Activated CD8-positive, alpha-beta memory T cell treated with anti-CD3 and anti-CD28 coated beads for 48 hours (primary cell): ENCODE results near the gene RSAD2.
"Not testable (repeated sequence)": the region's sequence is repeated elsewhere in the genome, so short reads cannot be mapped to it uniquely, and the experiment has no call there.

Experiments
- DNase-seq, 3 experiments: peaks; one replicate each; pipeline ENCODE4 v3.0.0-alpha.2; 2020; ENCODE audit warnings: low read depth in 2 of 3, low spot score in 2 of 3

RSAD2 gene

DNA sequence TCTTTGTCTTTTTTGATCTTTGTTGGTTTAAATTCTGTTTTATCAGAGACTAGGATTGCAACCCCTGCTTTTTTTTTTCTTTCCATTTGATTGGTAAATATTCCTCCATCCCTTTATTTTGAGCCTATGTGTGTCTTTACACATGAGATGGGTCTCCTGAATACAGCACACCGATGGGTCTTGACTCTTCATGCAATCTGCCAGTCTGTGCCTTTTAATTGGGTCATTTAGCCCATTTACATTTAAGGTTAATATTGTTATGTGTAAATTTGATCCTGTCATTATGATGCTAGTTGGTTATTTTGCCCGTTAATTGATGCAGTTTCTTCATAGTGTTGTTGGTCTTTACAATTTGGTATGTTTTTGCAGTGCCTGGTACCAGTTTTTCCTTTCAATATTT, 25.0 kb downstream of the RSAD2 start:
- not testable (repeated sequence) for DNase-seq

DNA sequence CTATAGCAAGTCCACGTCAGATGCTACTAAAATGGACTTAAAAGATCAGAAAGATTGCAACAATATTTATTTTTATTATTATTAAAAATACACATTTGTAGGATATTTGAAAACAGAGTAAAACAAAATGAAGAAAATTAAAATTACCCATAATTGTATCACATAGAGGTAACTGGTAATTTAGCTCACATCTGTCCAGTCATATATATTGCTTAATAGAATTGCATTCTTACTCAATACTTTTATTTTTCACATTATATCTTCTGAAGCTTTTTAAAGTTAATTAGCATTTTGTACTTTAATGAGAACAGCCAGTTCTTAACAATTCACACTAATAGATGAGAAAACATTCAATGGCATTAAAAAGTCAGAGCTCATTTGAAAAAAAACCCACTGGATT, 28.1 kb downstream of the RSAD2 start:
- no peak for DNase-seq

DNA sequence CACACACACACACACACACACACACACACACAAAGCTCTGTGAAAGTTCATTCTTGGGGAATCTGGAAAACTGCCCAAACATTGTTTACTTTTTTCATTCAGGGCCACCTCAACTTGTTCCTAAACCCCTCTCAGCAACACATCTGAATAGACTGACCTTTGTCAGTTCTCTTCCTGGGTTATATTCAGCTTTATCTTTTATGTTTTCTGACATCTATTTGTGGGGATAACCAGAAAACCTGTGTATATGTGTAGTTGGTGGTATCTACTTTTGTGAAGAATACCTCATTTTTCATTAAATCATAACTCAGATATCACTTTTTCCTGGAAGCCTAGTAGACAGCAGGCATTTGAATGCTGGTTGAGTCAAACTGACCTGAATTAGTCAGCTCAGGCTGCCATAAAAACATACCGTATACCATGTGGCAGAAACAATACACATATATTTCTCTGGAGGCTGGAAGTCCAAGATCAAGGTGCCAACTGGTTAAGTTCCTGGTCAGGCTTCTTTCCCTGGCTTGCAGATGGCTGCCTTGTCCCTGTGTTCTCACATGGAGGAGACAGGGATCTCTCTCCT, 28.7 kb downstream of the RSAD2 start:
- no peak for DNase-seq

DNA sequence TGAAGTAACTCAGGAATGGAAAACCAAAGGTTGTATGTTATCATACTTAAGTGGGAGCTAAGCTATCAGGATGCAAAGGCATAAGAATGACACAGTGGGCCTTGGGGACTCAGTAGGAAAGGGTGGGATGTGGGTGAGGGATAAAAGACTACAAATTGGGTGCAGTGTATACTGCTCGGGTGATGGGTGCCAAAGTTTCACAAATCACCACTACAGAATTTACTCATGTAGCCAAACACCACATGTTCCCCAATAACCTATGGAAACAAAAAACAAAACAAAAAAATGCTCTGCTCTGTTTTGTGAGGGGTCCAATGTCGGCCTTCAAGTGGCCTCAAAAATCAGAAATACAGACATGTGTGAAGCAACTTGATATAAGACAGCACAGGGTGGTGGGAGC, 30.7 kb downstream of the RSAD2 start:
- no peak for DNase-seq

DNA sequence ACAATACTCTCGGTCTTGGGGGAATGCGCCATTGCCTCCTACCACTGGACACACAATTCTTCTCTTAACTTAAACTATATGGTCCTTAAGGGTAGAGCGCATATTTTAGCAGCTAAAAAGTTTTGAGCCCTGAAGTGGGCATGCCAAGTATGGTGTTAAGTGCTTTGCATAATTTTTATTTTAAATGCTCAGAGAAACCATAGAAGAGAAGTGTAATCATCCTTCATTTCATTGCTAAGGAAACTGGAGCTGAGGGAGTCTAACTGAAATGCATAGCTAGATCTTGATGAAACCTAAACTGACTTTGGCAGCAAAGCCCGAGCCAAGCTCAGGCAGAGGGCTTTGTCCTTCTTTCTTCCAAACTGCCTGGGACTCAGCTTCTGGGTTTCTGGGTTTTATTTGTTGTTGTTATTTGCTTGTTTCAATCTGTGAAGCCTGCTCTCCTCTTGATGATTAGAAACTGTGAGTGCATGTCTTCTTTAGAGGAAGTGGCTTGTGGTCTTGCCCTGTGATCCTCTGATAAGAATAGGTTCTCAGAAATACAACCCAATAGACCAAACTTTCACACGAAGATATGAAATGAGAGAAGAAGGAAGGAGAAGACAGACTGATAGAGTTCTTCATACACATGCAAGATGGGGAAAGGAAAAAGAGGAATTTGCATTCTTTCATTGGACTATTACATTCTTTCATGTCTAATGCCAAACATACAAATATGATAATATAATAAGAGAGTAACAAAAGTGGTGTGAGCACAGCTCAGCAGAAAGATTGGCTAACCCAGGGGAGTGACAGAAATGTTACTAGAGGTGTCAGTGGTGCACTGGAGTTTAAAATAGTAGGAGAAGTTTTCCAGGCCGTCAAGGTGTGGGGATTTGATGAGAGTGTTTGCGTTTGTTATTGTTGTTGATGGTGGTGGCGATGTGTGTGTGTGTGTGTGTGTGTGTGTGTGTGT, 32.1 kb downstream of the RSAD2 start:
- no peak for DNase-seq

DNA sequence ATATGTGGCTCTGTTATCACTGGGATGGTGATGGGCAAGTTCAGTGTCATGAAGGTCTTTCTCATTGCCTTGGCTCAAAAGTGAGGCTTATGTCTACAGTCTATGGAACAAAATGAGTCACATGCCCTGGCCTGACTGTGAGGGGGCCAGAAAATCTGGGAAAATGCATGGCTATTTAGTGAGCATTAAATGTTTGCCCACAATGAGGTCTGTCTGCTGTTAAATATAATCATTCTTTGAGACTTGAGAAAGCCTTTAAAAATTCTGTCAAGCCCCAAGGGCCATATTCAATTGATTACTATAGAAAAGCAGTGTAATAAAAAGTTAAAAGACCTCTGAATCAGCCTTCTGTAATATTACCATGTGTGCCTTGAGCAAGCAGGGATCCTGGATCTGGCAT, 34.1 kb downstream of the RSAD2 start:
- no peak for DNase-seq

DNA sequence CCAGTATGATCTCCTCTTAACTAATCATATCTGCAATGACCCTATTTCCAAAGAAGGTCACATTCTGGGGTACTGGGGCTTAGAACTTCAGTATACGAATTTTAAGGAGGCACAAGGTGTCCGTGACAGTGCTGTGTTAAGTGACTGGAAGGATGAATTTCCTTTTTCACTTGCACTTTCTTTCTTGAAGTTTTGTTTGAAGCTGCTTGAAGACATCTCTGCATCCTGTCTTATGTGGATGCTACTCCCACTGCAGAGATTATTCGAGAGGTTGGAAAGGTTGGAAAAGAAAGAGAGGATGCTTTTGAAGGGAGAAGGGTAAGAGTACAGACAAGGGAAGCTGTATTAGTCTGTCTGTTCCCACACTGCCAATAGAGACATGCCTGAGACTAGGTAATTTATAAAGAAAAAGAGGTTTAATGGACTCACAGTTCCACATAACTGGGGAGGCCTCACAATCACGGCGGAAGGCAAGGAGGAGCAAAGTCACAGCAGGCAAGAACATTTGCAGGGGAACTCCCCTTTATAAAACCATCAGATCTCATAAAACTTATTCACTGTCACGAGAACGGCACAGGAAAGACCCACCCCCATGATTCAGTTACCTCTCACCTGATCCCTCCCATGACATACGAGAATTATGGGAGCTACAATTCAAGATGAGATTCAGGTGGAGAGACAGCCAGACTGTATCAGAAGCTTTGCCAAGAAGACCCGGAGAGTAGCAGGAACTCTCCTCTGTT, 36.0 kb downstream of the RSAD2 start:
- no peak for DNase-seq

DNA sequence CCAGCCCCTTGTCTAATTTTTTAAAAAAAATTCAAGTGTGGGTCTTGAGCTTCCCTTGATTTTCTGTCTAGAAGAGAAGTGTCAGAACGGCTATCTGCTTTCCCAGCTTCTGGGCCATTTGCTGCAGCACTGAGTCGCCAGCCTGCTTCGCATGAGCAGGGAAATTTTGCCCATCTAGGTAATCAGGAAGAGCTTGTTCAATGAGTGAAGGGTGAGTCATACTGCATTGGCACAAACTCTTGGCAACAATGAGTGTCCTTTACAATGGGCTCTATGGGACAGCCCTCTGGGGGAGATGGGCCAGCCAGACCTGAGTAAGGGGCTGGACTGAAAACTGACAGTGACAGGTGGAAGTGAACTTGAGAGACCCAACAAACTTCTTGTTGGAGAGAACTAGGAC, 37.3 kb downstream of the RSAD2 start:
- DNase-seq: no peak

DNA sequence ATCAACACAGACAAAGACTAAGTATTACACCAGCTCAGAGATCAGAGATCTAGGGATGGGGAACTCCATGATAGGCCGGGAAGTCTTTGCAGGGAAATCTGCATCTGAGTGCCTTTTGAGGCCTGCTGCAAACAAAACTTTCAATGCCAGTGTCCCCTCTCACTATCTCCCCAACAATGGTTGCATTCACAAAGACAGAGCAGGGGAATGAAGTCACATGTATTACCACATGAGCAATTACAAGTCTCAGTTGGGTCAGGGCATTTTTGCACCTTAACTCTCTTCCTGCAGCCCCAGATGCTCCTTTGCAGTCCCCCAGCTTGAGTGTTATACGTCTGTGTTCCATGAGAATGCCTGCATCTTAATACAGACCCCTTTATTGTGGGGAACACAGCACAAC, 37.8 kb downstream of the RSAD2 start:
- no peak for DNase-seq

DNA sequence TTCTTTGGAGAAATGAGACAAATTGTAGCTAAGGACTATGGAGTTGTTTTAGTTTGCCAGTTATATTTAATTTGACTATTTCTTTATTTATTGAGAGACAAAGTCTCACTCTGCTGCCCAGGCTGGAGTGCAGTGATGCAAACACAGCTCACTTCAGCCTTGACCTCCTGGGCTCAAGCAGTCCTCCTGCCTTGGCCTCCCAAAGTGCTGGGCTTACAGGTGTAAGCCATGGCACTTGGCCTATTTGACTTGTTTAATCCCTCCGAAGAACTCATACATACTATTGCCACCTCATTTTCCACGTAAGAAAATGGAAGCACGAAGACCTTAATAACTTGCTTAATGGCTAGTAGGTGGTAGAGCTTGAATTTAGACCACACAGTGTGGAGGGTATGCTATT, 38.6 kb downstream of the RSAD2 start:
- no peak for DNase-seq

DNA sequence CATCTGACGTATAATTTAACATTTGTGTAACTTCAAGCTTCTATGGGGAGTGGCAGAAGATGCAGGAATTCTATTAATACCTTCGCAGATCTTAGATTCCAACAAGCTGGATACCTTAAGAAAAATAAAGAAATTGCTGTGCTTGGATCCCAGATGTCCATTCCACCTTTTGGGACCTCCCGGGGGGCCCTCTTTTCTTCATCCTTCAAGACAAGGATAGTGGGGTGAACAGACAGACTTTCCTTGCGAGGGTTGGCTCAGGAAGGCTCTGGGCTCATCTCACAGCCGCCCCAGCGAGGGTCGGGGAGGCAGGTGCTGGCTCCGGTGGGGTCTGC, 39.1 kb downstream of the RSAD2 start:
- no peak for DNase-seq

DNA sequence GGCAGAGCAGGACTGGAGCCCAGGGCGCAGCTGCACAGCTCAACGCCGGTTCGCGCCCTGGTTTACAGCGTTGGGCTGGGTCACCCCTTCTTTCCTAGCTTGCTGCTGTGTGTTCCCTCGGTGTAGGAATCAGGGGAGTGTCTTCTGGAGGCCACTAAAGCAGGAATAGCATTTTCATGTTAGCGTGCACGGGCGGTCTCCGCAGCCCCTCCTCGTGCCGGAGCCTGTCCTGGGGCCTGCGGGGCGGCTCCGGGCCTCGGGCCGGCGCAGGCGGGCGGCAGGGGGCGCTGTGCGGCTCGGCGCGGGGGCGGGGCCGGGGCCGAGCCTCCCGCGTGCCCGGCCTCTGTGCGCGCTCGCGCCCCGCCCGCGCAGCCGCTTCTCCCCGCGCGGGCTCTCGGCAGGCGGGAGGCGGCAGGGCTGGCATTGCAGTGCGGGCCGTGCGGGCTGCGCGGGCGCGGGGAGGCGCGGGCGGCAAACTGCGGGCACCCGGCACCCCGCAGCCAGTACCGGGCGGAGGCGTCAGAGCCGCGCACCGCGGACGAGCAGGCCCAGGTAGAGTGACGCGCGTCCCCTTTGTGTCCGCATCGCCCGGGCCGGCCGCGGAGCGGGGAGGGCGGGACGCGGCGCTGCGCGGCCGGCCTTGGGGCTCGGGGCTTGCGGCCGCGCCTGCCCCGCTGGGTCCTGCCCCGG, 39.6 kb downstream of the RSAD2 start, which contains the start of gene RNF144A:
Gene RNF144A, plus strand, starts transcription at position 342 of the 690 bp plus-strand sequence. CDS start 79,515 bp downstream, outside the sequence.
- DNase-seq: peak; percentile 55 to 62 (median 61)

DNA sequence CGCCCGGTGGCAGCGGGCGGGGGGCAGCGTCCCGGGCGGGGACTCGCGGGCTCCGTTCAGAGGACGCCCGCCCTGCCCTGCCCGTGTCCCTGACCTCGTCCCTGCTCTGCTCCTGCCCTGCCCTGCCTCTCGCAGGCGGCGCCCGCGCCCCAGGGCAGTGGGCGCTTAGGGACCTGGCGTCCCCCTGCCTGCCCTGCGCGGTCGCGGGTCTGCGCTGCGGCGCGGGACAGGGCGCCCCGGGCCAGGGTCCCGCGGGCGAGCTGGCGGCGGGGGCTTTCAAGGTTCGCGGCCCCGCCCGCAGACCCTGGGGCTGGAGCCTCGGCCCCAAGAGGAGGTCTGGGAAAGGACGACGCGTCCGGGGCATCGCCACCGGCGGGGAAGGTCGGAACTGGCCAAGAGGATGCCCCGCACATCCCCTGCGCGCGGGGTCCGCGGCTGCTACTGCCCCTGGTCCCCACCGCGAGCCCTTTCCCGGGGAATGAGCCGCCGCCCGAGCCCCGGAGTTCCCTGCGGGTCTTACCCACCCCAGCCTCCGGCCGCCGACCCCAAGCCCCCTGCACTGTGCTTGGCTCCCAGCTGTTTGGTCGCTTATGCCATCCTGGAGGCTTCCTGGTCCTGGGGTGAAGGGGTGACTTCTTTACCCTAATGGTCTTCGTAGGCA, 40.3 kb downstream of the RSAD2 start:
- no peak for DNase-seq

DNA sequence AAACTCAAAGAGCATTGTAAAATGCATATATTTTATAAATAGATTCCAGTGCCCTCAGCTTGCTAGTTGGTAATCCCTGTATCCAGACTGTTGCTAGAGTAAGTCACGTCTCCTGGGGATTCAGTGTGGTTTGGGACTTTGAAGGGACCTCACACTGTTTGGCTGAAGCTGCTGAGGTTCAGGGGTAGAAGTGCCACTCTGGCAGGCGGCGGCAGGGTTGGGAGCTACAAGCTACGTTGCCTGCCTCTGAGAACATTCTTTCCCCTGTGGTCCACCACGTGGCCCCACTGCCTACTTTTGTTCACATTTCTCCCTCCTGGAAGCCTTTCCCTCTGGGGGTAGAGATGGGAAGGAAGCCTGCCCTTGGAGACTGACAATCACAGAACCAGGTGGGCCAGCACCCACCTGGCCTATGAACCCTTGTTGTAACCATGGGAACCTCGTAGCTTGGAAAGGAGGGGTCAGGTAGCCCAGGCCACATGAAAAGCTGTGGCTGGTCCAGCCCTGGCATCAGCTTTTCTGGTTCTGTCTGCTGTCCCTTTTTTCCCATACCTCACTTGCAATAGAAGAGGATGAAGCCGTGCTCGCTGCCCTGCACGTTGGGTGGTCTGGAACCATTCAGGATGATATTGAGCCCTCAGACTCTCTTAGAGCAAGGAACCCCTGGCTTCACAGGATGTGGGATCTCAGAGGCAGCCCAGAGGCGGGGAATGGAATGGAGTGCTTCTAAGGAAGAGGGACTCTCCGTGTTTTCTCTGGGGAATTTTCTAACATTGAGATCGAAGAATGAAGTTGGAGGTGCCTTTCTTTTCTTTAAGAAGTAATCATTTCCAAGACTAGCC, 42.5 kb downstream of the RSAD2 start:
- no peak for DNase-seq

DNA sequence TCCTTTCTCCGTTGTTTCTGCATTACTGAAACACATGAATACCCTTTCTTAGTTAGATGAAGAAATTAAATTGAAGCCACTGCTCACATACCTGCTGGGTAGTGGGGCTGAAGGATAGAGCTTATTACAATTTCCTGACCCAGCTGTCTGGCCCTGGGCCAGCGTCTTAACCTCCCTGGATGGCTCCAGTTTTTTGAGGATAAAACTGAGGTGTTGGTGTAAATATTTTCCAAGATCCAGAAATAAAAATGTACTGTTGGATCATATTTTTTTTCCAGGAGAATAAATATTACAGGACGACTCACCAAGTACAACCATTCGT, 43.1 kb downstream of the RSAD2 start:
- DNase-seq: no peak

DNA sequence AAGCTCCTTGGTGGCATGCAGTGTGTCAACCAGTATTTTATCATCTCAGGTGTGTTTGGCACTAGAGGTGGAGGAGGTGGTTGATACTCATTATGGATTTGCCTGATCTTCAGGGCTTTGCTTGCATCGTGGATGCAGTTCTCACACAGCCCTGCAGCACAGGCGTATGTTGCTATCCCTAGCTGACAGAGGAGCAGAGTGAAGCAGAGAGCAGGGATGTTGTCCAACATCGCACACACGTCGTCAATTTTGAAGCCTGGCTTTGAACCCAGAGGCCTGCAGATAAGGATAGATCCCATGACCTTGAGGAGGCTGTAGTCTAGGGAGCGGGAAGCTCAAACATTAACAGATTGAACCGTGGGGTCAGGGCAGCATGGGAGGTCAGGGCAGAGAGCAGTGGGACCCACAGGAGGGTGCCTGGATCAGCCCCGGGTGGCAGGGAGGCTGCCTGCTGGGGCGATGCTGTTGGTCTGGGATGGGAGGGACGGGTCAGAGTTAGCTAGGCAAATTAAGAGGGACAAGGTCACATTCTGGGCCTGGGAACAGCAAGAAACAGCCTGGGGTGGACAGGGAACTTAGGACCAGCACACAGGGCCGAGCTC, 43.8 kb downstream of the RSAD2 start:
- no peak for DNase-seq

DNA sequence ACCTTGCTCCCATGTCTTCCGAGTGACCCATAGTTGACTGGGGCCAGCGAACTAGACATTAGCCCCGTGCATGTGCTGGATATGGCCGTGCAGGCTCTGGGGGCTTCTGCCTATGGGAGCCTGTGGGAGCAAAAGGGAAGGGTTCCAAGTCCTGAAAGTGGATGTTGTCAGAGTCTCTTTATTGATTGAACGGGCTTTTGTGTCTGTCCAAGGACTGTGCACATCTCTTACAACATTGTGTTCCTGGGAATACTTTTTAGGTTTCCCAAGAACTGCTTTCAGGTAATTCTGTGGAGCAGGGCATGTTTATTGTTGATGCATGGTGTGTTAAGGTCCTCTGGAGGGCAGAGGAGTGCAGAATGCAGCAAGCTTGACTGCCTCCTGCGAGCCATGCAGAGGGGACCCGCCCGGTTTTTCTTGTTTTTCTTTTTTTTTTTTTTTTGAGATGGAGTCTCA, 44.7 kb downstream of the RSAD2 start:
- no peak for DNase-seq

DNA sequence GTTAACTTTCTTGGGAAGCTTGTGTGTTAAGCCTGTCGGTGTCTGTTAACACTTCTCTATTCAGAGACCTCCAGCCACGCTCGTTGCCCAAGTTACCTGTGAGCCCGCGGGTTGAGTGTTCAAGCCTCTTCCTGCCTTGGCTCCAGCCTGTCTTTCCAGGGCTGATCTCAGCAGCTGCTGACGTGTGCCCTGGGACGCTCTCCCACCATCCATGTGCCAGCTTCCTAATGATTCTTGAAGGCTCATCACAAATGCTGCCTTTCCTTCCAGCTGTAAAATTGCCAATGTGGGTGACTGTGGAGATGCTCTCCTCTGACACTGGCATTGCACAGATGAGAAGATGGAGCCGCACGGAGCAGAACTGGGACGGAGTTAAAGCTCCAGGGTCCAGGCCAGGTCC, 45.7 kb downstream of the RSAD2 start:
- no peak for DNase-seq

DNA sequence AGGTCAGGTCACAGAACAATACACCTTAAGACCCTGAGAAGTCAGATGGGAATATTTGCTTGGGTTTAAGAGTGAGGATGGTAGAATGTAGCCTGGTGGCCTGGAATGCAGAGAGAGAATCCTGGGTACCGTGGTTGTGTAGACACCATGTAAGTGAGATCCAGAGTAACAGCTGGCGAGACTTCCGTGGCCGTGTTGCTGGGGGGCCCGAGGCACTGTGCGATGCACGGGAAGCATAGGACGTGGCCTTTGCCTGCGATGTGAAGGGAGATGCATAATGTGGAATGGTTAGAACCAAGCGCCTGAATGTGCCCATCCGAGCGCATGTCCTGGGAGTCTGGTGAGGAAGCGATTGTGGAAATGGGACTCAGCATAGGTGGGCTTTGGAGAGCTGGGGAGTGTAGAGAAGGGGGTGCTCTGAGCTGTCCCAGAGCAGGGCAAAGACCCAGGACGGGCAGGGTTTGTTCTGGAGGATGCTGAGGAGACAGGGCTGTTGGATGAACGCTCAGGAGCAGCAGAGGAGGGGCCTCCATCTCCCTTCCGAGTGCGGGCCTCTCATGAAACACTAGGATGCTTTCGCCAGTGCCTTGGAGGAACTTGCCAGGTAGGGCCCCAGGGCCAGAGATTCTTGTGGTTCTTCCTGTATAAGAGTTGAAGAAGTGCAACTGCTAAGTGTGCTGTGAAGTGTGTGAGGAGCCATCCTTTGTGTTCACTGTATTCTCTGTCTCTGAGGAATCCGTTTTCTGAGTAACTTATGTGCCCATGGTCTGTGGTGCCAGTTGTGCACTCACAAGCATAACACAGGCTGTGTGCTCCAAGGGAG, 46.7 kb downstream of the RSAD2 start:
- no peak for DNase-seq
